ENCODE results near the gene SIN3A.

DNA sequence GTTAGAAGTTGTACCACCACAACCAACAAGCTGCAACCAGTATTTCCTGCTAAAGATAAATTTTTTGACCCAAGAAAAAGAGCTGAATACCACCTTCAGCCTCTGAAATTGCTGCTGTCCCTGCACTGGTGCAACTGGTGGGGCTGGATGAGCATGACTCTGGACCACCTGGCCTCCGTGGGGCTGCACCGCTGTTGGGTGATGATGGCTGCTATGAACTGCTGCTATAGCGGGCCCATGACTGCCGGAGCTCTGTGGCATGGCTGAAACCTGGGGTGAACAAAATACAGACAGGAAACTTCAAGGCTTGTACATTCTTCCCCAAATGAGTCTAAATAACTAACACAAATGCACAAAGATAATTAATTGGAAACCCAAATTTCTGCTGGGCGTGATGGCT, 28.9 kb downstream of the SIN3A start:
- TF ChIP-seq, protein P1, sequence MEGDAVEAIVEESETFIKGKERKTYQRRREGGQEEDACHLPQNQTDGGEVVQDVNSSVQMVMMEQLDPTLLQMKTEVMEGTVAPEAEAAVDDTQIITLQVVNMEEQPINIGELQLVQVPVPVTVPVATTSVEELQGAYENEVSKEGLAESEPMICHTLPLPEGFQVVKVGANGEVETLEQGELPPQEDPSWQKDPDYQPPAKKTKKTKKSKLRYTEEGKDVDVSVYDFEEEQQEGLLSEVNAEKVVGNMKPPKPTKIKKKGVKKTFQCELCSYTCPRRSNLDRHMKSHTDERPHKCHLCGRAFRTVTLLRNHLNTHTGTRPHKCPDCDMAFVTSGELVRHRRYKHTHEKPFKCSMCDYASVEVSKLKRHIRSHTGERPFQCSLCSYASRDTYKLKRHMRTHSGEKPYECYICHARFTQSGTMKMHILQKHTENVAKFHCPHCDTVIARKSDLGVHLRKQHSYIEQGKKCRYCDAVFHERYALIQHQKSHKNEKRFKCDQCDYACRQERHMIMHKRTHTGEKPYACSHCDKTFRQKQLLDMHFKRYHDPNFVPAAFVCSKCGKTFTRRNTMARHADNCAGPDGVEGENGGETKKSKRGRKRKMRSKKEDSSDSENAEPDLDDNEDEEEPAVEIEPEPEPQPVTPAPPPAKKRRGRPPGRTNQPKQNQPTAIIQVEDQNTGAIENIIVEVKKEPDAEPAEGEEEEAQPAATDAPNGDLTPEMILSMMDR (IDR thresholded peaks at IDR 0.05; ENCODE audit: insufficient read depth, low read depth, low read length) = no peak
- no peak for TF ChIP-seq EZH2 (IDR thresholded peaks at IDR 0.05; ENCODE audit: insufficient read depth, low read length)
